Endometrium (tissue), 2 donors: Measurements from ENCODE around the gene NKG7.

ENCODE experiments used
- FAIRE-seq: peaks from 2 replicates; lab custom pipeline; 2012; peaks lifted over from hg19 to GRCh38; lab: Jason Lieb, UNC
- donor health status: control.
- donor health status: control.

The NKG7 gene

DNA sequence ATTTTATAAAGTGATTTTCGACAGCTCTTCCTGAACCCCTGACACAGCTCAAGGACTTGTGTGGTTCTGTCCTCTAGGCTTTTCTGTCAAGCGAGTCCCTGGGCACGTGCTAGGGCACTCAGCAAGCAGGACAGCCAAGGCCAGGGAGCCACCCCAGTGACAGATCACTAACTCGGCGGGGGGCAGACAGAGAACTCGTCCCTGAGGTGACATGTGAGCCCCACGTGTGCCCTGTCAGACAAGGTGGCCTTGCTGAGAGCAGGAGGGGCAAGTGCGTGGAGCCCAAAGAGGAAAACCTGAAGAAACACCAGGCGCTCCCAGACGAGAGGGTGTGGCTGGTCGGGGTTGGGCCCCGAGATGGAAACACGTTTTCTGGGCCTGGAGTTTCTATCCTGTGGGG is 11.2 kb downstream of the NKG7 start:
- FAIRE-seq = no peak

DNA sequence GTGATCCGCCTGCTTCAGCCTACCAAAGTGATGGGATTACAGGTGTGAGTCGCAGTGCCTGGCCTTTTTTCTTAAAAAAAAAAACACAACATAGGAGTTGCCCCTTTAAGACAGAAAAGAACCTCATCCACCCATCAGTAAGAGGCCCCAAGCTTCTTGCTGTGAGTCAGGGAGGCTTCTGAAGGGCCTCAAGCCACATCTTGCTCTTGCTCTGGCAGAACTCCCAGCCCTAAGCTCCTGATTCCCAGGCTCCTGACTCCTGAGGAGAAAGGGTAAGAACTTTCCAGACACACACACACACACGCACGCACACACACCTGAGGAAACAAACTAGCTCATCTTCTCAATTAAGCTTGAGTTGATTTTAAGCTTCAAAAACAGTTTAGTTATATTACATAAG is 13.2 kb downstream of the NKG7 start:
- no peak for FAIRE-seq

DNA sequence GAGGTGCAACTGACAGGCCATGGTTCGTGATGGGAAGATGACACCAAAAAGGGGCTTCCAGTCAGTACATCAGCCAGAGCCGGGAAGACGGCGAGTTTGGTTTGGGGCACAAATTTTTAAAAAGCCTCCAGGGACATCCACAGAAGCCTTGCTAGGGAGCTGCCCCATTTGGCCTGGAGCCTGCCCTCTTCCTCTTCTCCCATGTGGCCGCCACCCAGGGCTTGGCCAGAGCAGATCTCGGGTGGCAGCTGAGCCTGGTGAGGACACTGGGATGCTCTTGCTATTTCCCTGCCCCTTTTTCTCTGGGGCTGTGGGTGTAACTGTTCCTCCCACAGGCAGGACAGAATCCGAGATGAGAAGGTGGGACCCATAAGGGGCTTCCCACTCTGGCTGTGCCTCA is 14.5 kb downstream of the NKG7 start:
- FAIRE-seq = no peak

DNA sequence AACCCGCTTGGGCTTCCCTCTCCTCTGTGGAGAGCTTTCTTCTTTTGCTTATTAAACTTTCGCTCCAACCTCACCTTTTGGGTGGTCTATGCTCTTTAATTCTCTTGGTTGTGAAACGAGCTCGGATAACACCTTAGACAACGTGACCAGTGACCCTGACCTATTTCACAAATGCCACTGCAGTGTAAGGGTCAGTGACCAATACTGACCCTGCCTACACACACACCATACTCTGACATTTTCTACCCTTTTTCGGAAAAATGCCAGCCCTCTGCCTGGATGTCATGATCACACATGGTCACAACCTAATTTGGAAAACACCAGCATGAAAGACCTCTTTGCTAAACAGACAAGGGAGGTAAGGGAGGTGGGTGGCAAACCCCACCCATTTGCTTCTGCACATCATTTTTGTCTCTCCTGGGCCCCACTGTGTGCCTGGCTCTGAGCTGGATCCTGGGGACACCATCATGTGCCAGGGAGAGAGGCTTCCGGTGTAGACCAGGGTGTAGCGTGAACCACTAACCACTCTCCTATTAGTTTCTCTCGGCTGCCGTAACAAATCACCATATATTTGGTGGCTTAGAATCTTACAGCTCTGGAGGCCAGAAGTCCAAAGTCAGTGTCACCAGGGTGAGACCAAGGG is 16.2 kb downstream of the NKG7 start:
- FAIRE-seq = no peak

DNA sequence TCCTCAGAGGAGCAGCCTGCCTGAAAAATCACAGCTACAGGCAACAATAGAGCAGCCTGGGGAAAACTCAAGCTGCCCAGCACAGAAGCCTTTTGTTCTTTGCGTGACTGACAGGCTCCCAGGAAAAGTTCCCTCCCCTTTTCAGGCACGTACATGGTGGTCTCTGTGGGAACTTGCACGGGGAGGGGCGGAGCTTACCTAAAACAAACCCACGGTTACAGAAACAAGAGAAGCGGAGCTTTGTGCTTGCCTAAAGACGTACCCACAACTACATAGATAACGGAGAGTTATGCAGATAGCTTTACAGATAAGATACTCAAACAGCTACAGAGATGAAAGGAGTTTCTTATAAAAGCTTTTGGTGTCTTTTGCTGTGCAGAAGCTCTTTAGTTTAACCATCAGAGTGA is 17.7 kb downstream of the NKG7 start:
- no peak for FAIRE-seq

DNA sequence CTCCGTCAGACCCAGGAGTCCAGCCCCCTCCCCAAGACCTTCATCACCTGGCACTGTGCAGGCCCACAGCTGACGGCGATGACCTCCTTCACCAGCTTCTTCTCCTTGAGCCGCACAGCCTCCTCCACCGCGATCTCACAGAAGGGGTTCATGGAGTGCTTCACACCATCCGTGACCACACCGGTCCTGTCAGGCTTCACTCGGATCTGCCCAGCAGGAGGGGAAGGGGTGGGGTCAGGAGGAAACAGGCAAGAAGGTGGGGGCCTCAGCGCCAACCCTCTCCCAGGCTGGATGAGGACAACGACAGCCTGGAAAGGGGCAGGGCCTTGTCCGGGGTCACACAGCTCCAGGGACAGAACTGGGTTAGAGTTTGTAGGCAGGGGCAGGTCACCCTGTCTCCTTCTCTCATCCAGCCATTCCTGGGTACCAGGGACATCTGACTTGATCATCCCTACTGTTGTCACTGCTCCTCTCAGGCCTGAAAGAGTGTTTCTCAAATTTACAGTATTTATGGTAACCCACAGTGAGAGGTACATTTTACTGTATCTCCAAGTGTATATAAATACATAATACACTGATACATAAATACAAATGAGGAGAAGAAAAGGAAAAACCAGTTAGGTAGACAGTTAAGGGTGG is 18.2 kb downstream of the NKG7 start:
- FAIRE-seq = no peak

DNA sequence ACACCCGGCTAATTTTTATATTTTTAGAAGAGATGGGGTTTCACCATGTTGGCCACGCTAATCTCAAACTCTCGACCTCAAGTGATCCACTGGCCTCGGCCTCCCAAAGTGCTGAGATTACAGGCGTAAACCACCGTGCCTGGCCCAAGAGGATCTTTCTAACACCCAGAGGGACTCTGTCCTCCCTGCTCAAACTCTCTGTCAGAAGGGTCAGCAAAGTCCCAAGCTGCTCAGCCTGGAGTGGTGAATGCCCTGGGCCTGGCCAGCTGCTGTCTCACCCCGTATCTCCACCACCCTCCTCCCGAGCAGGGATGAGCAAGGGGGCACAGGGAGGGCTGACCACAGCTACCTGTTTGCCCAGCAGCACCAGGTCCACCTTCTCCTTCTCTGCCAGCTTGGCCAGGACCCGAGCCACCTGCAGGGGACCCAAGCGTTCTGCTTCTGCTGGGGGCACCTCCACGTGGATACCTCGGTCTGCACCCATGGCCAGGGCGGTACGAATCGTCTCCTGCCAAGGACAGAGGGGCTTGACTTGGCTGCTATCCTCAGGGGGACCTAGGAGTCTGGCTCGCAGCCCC is 19.6 kb downstream of the NKG7 start:
- no peak for FAIRE-seq

DNA sequence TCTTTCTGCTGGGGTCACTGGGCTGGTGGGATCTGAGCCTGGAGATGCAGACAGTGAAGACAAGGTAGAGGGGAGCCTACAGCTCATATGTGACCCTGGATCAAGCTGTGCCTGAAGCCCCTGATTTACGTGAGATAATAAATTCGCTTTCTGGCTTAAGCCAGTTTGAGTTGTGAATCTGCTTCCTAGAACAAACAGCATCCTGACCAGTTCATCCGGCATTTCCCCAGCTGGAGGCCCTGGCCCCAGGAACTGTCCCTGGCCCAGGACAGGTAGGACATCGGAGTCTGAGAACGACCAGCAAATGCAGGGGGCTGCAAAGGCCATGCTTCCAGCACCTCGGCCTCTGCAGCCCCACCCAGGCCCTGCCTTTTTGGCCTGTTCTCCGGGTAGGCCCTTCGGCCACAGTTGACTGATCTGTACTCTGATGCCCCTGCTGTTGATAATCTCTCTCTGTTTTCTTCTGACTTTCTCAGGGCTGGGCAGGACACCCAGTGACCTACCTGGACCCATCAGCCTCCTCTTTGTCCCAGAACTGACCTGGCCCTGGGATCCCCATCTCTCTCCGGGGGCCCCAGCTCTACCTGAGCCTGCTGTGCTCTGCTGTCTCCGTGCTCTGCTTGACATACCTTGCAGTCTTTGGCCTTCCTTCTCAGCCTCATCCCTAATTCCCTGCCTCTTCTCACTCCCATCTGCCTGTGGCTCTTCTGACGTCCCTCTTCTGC is 21.0 kb downstream of the NKG7 start:
- no peak for FAIRE-seq

DNA sequence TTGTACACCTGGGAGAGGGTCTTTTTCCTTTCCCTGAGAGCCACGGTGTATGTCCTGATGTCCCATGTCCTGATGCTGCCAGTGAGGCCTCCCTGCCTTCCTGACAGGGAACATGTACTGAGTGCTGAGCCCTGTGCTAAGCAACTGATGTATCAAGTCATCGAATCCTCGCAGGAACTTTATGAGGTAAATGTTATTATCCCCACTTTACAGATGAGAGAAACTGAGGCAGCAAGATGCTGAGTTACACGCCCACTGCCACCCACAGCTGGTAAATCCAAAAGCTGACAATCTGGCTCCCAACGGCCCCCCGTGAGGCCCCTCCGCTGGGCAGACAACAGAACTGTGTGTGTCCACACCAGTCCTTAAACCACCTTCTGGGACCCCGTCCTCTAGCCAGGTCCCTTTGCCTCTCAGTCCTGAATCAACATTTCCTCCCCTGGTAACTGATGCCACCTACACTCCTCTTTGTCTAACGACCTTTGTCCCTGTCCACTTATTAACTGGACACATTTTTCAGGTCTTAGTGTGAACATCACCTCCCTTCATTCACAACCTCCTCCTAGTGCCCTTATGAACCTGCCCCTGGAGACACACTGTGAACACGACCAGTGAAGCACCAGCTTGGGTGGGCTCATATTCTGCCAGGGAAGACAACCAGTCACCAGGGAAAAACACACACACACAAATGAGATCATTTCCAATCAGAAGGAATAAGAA is 25.1 kb downstream of the NKG7 start:
- FAIRE-seq = no peak

DNA sequence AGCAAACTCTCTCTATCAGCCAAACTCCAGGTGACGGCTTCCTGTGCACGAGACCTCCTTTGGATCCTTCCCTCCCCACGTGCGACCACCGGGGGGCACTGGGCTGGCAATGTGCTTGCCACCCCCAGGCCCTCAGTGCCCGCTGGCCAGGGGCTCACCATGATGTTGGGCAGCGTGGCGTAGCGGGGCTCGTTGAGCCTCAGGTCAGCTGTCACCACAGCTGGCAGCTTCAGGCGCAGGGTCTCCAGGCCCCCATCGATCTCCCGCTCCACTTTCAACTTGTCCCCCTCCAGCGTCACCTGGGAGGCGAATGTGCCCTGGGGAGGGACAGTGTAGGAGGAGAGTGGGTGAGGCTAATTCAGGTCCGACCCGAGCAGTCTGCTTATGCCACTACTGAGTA is 25.7 kb downstream of the NKG7 start:
- FAIRE-seq = no peak

DNA sequence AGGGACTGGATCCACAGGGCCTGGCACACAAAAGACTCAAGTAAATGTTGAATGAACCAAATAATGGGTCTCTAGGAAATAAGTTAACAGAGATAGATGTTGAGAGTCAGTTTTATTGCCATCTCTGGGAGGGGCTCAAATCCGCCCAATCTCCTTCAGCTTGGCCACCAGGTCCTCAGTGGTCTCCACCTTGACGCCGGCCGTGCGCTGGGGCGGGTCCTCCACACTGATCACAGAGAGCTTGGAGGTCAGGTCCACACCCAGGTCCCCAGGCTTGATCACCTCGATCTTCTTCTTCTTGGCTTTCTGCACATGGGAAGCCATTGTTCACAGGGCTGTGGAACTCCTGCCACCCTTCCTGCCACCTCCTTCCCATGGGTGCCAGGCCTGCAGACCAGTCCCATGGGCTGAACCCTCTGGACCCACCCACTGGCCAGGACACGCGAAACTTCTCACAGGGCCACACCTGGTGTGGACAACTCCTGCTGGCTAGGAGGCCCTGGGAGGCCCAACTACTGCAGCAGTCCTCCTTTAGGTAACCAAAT is 27.3 kb downstream of the NKG7 start:
- no peak for FAIRE-seq

DNA sequence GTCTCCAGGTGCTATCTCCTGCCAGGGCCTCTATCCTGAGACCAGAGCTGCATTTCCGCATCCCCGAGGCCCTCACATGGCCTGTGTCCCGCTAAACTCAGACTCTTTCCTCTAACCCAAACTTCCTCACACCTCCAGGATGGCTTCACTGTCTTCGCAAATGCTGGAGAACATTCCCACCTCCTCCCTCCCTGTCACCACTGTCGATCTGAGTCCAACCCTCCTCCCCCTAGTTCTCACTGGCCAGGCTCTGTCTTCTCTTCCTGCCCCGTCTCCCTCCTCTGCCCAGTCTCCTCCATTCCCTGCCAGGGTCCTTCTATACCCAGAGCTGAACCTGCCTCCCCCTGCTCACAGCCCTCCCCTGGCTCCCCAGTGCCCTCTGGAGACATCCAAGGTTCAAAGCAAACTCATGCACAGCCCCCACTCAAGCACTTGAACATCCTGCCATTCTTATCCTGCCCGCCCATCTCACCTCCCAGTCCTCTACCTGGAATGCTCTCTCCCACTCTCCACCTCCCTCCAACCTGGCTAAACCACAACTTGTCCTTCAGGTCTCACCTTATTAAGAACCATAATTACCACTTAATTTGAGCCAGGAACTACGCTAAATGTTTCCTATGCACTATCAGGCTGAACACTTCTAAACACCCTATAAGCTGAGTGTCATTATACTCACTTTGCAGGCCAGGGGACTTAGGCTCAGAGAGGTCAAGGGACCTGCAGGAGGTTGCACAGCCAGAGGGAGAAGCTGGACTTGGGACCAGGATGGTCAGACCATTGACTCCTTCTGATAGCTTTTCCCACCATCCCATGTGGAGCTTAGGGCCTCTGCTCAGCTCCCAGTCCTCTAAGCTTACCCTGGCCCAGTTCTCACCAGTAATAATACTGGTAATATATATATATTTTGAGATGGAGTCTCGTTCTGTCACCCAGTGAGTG is 29.6 kb downstream of the NKG7 start:
- FAIRE-seq = no peak

DNA sequence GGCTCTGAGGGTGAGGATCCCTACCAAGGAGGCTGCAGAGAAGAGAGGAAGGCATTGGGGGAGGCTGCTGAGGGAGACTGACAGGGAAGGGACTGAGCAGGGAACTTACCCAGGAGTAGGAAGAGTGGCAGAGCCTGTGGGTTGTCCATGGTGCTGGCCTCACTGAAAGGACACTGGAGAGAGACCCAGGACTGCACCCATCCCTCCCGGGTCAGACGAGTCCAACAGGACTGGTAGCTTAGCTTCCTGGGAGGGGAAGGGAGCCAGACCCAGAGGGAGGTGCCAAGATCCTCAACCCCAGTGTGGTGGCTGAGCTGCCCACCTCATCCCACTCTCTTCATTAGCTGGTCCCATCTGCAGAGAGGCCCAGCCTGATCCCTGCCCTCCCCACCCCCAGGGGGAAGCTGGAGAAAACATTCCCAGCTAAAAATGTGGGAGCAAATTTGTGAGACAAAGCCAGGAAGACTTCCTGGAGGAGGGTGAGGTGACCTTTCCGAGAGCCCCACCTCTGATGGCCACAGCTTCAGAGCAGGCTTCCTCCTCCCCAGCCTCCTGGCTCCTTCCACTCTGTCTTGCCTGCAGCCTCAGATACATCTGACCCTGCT is 30.4 kb downstream of the NKG7 start, which contains the start of gene VSIG10L:
Gene VSIG10L, minus strand, starts transcription at position 164 of the 605 bp plus-strand sequence. Its CDS starts 15 bp downstream, at position 149.
- no peak for FAIRE-seq

DNA sequence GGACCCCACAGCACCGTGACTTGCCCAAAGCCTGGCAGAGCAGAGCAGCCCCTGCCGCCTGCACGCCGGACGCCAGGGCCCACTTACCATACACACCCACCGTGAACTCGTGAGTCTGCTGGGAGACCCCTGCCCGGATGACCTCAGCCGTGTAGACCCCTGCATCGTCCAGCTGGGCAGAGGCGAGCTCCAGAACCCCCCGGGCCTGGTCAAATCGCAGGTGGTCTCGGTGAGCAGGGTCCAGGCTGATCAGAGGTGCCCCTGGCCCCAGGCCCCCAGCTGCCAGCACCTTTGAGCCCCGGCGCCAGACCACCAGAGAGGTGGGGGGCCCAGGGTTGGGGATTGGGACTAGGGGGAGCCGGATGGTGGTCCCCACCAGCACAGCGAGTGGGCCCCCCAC is 31.4 kb downstream of the NKG7 start:
- no peak for FAIRE-seq

DNA sequence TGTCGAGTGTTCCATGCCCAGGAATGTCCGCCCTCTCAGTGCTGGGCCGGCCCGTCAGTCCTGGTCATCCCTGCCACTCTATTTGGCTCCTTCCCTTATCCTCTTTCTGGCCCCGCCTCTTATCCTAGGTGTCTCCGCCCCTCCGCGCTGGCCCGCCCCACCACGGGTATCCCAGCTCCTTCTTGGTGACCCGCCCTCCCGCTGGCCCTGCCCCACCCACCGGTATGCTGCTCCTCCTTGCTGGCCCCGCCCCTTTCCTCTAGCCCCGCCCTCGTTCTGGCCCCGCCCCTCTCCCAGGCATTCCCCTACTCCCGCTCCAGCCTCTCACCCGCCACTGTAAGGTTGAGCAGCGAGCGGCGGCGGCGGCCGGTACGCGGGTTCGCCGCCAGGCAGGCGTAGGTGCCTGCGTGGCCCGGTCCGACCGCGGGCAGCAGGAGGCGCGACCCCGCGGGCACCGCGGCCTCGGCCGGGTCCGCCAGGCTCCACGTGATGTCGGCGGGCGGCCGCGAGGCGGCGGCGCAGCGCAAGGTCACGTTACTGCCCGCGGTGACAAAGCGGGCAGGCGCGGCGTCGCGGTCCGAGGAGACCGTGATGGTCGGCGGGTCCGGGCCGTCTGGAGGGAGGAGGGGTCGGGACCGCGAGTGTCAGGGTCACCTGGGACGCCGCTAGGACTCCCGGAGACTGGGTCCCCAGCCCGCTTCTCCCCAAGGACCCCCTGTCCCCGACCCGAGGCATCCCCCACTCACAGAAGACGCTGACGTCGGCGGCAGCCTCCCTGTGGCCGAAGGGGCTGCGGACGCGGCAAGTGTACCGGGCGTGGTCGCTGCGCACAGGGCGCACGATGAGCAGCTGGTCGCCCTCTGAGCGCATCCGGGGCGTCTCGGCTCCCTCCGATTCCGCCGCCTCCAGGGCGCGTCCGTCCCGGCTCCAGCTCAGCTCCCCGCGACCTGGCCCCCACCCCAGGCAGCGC is 32.5 kb downstream of the NKG7 start:
- no peak for FAIRE-seq

DNA sequence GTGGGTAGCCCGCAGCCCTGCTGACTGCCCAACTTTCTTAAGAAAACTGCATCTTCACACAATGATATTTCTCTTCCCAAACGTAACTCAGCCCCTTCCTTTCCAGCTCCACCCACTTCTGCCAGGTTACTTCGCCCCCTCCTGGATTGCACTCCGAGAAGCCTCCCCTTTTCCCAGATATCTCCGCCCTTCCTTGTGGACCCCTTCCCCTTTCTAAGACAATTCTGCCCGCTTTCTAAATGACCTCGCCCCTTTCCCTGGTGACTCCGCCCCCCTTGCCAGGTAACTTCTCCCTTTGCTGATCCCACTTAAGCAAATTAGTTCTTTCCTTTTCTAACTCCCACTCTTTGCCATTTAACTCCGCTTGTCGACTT is 33.2 kb downstream of the NKG7 start:
- FAIRE-seq = no peak

DNA sequence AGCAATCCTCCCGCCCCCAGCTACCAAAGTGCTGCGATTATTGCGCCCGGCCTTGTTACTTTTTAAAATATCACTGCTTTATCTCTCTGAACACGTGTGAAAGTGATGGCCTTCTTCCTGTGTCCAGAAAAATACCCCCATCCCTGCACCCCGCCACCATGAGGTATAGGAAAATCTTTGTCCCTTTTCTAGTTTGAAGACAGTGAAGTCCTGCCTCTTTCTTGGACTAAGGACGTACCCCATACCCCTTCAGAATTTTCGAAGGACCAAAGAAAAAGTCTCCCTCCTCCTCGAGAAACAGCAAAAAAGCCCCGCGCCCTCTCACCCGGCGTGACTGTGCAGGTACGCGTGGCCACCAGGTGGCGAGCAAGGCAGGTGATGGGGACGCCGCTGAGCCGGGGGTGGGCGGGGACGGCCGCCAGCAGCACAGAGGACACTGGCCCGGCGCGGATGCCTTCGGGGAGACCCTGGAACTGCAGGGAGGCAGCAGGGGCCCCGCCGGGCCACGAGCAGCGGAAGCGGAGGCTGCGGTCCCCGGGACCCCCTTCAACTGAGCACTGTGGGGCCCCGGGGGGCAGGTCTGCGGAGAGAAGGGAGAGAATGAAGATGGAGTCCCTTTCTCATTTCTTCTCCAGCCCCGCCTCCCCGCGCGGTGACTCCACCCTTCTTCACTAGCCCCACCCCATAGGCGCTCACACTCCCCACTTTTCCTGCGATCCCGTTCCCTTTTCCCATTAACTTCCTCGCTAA is 33.7 kb downstream of the NKG7 start:
- no peak for FAIRE-seq

DNA sequence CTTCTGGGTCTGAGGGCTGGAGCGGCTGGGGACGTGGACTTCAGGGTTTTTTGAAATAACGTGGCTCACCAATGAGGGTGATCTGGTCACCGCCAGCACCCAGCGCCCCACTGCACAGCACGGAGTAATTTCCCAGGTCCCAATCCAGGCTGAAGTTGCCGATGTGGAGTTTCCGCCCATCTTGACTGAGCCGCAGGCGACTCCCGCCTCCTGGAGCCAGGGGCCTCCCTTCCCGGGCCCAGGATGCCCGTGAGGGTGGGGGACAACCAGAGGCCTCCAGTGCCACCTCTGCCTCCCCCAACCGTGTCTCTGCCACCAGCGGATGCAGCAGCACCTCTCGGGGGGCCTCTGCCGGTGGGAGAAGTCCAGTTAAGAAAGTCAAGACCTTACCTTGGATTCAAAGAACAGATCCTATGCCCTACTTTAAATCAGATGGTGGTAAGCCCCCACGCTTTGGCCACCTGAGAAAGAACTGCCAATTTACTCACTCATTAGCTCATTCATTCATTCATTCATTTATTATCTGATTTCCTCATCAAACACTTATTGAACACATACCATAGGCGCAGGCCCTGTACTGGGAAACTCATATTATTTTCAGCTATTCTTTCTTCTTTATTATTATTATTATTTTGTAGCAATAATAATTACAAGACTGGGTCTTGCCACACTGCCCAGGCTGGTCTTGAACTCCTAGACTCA is 34.4 kb downstream of the NKG7 start:
- no peak for FAIRE-seq
